Measurements from ENCODE around the gene CHD1. TPM values are rescaled to one million over a fixed set of nuclear protein-coding genes. Genes with fewer than 3 reads are reported as not detected.

Gene CHD1
- total RNA-seq, 1 experiment from 2014 or later, result 52.5 TPM

DNA sequence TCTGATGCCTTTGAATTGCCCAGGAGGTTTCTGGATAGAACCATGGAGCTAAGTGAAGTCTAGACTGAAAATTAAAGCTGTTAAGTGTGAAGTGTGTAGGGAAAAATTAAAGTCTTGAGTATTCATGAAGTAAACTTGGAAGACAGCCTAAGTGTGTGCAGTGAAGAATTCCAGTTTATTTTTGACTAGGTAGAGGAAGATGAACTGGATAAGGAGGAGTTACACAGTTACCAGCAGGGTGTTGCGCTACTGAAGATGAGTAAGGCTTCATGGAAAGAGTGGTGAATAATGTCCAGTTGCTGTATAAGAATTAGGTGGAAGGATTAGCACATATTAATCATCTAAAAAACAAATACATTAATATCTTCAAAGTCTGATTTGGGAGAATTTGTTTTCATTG, 5.7 kb upstream of the CHD1 start:
- H3K9me3 Mint-ChIP-seq (ENCODE audit: unreplicated experiment), result no peaks in the 10 kb centered on the region
- peaks cover 11% of the 10 kb centered on the region for H3K4me1 ChIP-seq
- no peak overlapping the region for H3K27ac Mint-ChIP-seq (ENCODE audit: unreplicated experiment)
- no peaks in the 10 kb centered on the region for H3K27me3 Mint-ChIP-seq (ENCODE audit: insufficient read depth, unreplicated experiment)
- no peaks in the 10 kb centered on the region for H3K27me3 ChIP-seq (replicated peaks; ENCODE audit: control insufficient read depth, insufficient read depth, low read length)
- no peaks in the 10 kb centered on the region for H3K36me3 ChIP-seq (ENCODE audit: control insufficient read depth, insufficient read depth, low read length)
- DNase-seq, result no peak
- CTCF ChIA-PET, result no interaction called here
- H3K4me3 Mint-ChIP-seq (ENCODE audit: unreplicated experiment), result no peak overlapping the region
- intact Hi-C loops (cut with micrococcal nuclease; ENCODE audit: unreplicated experiment), result no loop called here
- no peak overlapping the region for H3K4me3 ChIP-seq (ENCODE audit: low read depth, low read length)
- no TSS peak for BruUV-seq (replicated peaks)
- POLR2A ChIA-PET, result no interaction called here
- TF ChIP-seq, protein P1, sequence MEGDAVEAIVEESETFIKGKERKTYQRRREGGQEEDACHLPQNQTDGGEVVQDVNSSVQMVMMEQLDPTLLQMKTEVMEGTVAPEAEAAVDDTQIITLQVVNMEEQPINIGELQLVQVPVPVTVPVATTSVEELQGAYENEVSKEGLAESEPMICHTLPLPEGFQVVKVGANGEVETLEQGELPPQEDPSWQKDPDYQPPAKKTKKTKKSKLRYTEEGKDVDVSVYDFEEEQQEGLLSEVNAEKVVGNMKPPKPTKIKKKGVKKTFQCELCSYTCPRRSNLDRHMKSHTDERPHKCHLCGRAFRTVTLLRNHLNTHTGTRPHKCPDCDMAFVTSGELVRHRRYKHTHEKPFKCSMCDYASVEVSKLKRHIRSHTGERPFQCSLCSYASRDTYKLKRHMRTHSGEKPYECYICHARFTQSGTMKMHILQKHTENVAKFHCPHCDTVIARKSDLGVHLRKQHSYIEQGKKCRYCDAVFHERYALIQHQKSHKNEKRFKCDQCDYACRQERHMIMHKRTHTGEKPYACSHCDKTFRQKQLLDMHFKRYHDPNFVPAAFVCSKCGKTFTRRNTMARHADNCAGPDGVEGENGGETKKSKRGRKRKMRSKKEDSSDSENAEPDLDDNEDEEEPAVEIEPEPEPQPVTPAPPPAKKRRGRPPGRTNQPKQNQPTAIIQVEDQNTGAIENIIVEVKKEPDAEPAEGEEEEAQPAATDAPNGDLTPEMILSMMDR (IDR thresholded peaks at IDR 0.05; ENCODE audit: insufficient read depth in 1 of 2, low read depth in 1 of 2, low read length in 1 of 2, severe bottlenecking in 1 of 2, unreplicated experiment in 1 of 2), result no peak
- H3K4me1 Mint-ChIP-seq (ENCODE audit: low read depth, unreplicated experiment), result no peaks in the 10 kb centered on the region
- H3K9me3 ChIP-seq, result no peaks in the 10 kb centered on the region
- peaks cover 4% of the 10 kb centered on the region for H3K36me3 Mint-ChIP-seq (ENCODE audit: insufficient read depth, unreplicated experiment)

DNA sequence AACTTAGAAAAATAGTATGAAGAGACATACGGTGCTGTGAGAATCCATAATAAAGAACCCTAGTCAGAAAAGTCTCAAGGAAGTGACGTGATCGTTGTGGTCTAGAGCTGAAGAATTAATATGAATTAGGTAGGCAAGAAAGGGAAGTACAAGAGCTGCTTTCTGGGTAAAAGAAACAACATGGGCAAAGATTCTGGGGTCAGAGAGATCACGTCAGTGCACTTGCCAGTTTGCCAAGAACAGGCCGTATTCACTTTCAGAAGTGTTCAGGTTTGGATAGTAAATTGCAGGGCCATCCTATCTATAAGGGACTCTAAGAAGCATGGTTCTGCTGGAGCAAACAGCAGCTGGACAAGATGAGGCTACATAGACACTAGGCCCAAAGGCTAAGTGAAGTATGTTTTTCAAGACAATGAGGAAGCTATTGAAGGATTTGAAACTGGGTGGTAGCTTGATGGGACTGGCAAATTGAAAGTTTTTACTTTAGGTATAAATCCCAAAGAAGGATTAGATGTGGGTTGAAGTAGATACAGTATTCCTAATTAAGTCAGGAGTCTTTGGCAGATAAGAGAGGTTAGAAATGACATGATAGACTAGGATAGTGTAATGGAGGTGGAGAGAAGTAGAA, 4.8 kb upstream of the CHD1 start:
- ChIA-PET CTCF (no interaction called here), POLR2A (no interaction called here)
- Mint-ChIP-seq H3K27ac (ENCODE audit: unreplicated experiment) (no peak overlapping the region), H3K4me1 (ENCODE audit: low read depth, unreplicated experiment) (no peaks in the 10 kb centered on the region), H3K36me3 (ENCODE audit: insufficient read depth, unreplicated experiment) (peaks cover 14% of the 10 kb centered on the region), H3K9me3 (ENCODE audit: unreplicated experiment) (no peaks in the 10 kb centered on the region), H3K27me3 (ENCODE audit: insufficient read depth, unreplicated experiment) (no peaks in the 10 kb centered on the region), H3K4me3 (ENCODE audit: unreplicated experiment) (no peak overlapping the region)
- Histone ChIP-seq H3K4me1 (peaks cover 8% of the 10 kb centered on the region), H3K36me3 (ENCODE audit: control insufficient read depth, insufficient read depth, low read length) (no peaks in the 10 kb centered on the region), H3K9me3 (no peaks in the 10 kb centered on the region), H3K27me3 (replicated peaks; ENCODE audit: control insufficient read depth, insufficient read depth, low read length) (no peaks in the 10 kb centered on the region), H3K4me3 (ENCODE audit: low read depth, low read length) (no peak overlapping the region)
- TF ChIP-seq, protein P1 (IDR thresholded peaks at IDR 0.05; ENCODE audit: insufficient read depth in 1 of 2, low read depth in 1 of 2, low read length in 1 of 2, severe bottlenecking in 1 of 2, unreplicated experiment in 1 of 2), result no peak
- no TSS peak for BruUV-seq (replicated peaks)
- intact Hi-C loops (cut with micrococcal nuclease; ENCODE audit: unreplicated experiment), result no loop called here
- no peak for DNase-seq

DNA sequence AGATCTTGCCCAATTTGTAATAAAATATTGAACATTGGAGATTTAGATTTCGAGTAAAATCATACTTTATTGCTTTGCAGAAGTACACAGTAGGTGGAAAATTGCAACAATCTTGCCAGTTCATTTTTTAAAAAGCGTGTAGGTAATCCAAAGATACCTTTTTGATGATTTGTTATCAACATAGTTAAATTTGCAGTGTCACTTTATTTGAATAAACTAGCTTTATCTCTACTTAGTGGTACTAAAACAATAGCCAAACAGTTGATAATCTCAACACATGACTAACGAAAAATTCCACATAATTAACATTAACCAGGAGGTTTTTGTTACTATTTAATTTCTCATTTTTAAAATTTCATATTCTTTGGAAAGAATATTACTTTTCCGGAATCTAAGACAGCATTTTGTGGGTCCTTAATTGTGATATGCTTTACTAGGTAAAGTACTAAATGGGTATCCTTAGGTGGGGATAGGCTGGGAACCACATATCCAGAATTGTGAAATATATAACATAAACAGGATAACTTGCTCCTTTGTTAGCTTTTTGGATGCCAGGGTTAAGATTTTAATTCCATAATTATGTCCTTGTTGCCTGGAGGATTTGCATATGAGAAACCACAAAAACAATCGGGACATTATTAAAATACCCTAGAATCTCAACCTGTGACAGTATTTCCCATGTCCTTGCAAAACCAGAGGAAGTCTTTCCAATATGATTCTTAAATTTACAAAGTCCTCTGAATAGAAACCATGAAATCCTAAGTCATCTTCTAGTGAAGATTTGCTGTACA, 2.4 kb upstream of the CHD1 start:
- TF ChIP-seq, protein P1 (IDR thresholded peaks at IDR 0.05; ENCODE audit: insufficient read depth in 1 of 2, low read depth in 1 of 2, low read length in 1 of 2, severe bottlenecking in 1 of 2, unreplicated experiment in 1 of 2), result no peak
- no peak for DNase-seq
- Histone ChIP-seq H3K9me3 (no peaks in the 10 kb centered on the region), H3K36me3 (ENCODE audit: control insufficient read depth, insufficient read depth, low read length) (no peaks in the 10 kb centered on the region), H3K4me3 (ENCODE audit: low read depth, low read length) (no peak overlapping the region), H3K27me3 (replicated peaks; ENCODE audit: control insufficient read depth, insufficient read depth, low read length) (no peaks in the 10 kb centered on the region), H3K4me1 (0 out of 2 replicates have a peak, but pooled peaks cover 2% of the 10 kb centered on the region)
- POLR2A ChIA-PET, result no interaction called here
- H3K27ac Mint-ChIP-seq (ENCODE audit: unreplicated experiment), result no peak overlapping the region
- intact Hi-C loops (cut with micrococcal nuclease; ENCODE audit: unreplicated experiment), result no loop called here
- H3K4me1 Mint-ChIP-seq (ENCODE audit: low read depth, unreplicated experiment), result no peaks in the 10 kb centered on the region
- no TSS peak for BruUV-seq (replicated peaks)
- H3K36me3 Mint-ChIP-seq (ENCODE audit: insufficient read depth, unreplicated experiment), result peaks cover 27% of the 10 kb centered on the region
- H3K9me3 Mint-ChIP-seq (ENCODE audit: unreplicated experiment), result no peaks in the 10 kb centered on the region
- H3K4me3 Mint-ChIP-seq (ENCODE audit: unreplicated experiment), result no peak overlapping the region
- CTCF ChIA-PET, result no interaction called here
- H3K27me3 Mint-ChIP-seq (ENCODE audit: insufficient read depth, unreplicated experiment), result no peaks in the 10 kb centered on the region

Measured in Caco-2 (cell line).